ENCODE results near the gene LOXHD1. TPM values are rescaled to one million over a fixed set of nuclear protein-coding genes. Genes with fewer than 3 reads are reported as not detected.

The LOXHD1 gene
- total and polyA plus RNA-seq, 2 of the 4 experiments (the other 2 are of a cell fraction) = not detected

GRCh38 chr18:46429649-46430224 lies 227.3 kb downstream of the LOXHD1 start:
- CTCF ChIA-PET = no interaction called here
- ATAC-seq (ENCODE audit: low read depth) (no peak), DNase-seq (no peak)
- no peak overlapping the region for H3K23ac ChIP-seq (ENCODE audit: low read depth, low read length)
- H3K9me1 ChIP-seq (ENCODE audit: insufficient read depth, low read length) = no peaks in the 10 kb centered on the region
- no peaks in the 10 kb centered on the region for H3K79me1 ChIP-seq (ENCODE audit: low read depth in 1 of 2, low read length in 2 of 2)
- H3K27me3 ChIP-seq (ENCODE audit: control insufficient read depth, insufficient read depth, low read length) = no peaks in the 10 kb centered on the region
- H3K27ac ChIP-seq (ENCODE audit: insufficient read depth, low read length) = no peak overlapping the region
- H3K36me3 ChIP-seq (ENCODE audit: control insufficient read depth, insufficient read depth, low read length) = no peaks in the 10 kb centered on the region
- no peaks in the 10 kb centered on the region for H4K20me1 ChIP-seq (ENCODE audit: insufficient read depth, low read length)
- no TSS peak for BruUV-seq (replicated peaks)
- H3K4me2 ChIP-seq (ENCODE audit: low read depth, low read length) = no peak overlapping the region
- H3K18ac ChIP-seq (ENCODE audit: low read depth, low read length) = no peak overlapping the region
- no peak overlapping the region for H3K4me3 ChIP-seq (ENCODE audit: insufficient read depth, low read depth, low read length)
- H3K56ac ChIP-seq (ENCODE audit: extremely low read depth, insufficient read depth, low read length) = no peak overlapping the region
- H2BK20ac ChIP-seq (ENCODE audit: low read depth, low read length) = no peak overlapping the region
- no CpG with 5 or more reads among the region's 2 CpGs for WGBS, 2 experiments (ENCODE audit: extremely low coverage in 2 of 2, insufficient read length in 1 of 2)
- H2AK5ac ChIP-seq (ENCODE audit: low read depth, low read length) = no peak overlapping the region
- no peak overlapping the region for H3K14ac ChIP-seq (replicated peaks; ENCODE audit: low read depth, low read length)
- no peak overlapping the region for H2BK120ac ChIP-seq (ENCODE audit: low read depth, low read length)
- H3K9me3 ChIP-seq (ENCODE audit: control insufficient read depth, insufficient read depth, low read length) = no peaks in the 10 kb centered on the region
- no peak overlapping the region for H2BK15ac ChIP-seq (ENCODE audit: low read depth, low read length)
- no peak overlapping the region for H4K5ac ChIP-seq (ENCODE audit: low read depth, low read length)
- in situ Hi-C loops (cut with MboI; ENCODE audit: low sequenced_read_pairs) = no loop called here
- no peak overlapping the region for H4K91ac ChIP-seq (ENCODE audit: insufficient read depth, low read depth, low read length)
- no peak overlapping the region for H2AK9ac ChIP-seq (replicated peaks; ENCODE audit: low read depth, low read length, poor library complexity)
- TF ChIP-seq RAD21 (IDR thresholded peaks at IDR 0.05; ENCODE audit: low read length) = no peak
- no peak for TF ChIP-seq RCOR1 (IDR thresholded peaks at IDR 0.05; ENCODE audit: insufficient replicate concordance, low read length)
- TF ChIP-seq NFE2L2 (IDR thresholded peaks at IDR 0.05; ENCODE audit: low read depth, low read length) = no peak
- no peak for TF ChIP-seq CEBPB (IDR thresholded peaks at IDR 0.05; ENCODE audit: low read depth, low read length)
- TF ChIP-seq SMC3 (IDR thresholded peaks at IDR 0.05; ENCODE audit: low read depth, low read length) = no peak
- no peak for TF ChIP-seq BHLHE40 (IDR thresholded peaks at IDR 0.05; ENCODE audit: low read depth, low read length)
- no peak for TF ChIP-seq CTCF (conservative IDR thresholded peaks at IDR 0.05; ENCODE audit: low read depth, low read length)
- TF ChIP-seq MAFK (IDR thresholded peaks at IDR 0.05; ENCODE audit: low read depth, low read length) = no peak
- TF ChIP-seq RFX5 (IDR thresholded peaks at IDR 0.05; ENCODE audit: low read depth, low read length) = no peak
- TF ChIP-seq POLR2A (IDR thresholded peaks at IDR 0.05; ENCODE audit: low read depth, low read length) = no peak
- TF ChIP-seq ELK1 (IDR thresholded peaks at IDR 0.05; ENCODE audit: borderline replicate concordance, low read depth, low read length) = no peak
- TF ChIP-seq CHD1 (IDR thresholded peaks at IDR 0.05; ENCODE audit: low read depth, low read length) = no peak
- no peak overlapping the region for H2AFZ ChIP-seq (replicated peaks; ENCODE audit: low read length, poor library complexity)
- H2BK5ac ChIP-seq (ENCODE audit: low read depth, low read length, poor library complexity, severe bottlenecking) = no peak overlapping the region
- H3K4me1 ChIP-seq (ENCODE audit: control insufficient read depth, insufficient read depth, low read length) = no peaks in the 10 kb centered on the region
- no peak overlapping the region for H3K9ac ChIP-seq (ENCODE audit: low read depth, low read length)
- POLR2A ChIA-PET (ENCODE audit: unreplicated experiment) = no interaction called here
- no peak overlapping the region for H4K8ac ChIP-seq (ENCODE audit: low read depth in 2 of 2, low read length in 2 of 2)
- dilution Hi-C loops (cut with HindIII; ENCODE audit: low sequenced_read_pairs, unreplicated experiment) = no loop called here
- intact Hi-C loops (cut with micrococcal nuclease) = no loop called here
- H3K4ac ChIP-seq (ENCODE audit: low read depth, low read length) = no peak overlapping the region
